CD4-positive, alpha-beta T cell treated with Interleukin-2 at 100 ng/mL for 4 hours (primary cell): ENCODE measurements around the gene KCNAB1.
"Not testable (repeated sequence)": the region's sequence is repeated elsewhere in the genome, so short reads cannot be mapped to it uniquely, and the experiment has no call there.

Source experiments
- DNase-seq: peaks from one replicate; pipeline ENCODE4 v3.0.0-alpha.2; 2020; ENCODE audit warnings: low spot score

KCNAB1 gene

DNA sequence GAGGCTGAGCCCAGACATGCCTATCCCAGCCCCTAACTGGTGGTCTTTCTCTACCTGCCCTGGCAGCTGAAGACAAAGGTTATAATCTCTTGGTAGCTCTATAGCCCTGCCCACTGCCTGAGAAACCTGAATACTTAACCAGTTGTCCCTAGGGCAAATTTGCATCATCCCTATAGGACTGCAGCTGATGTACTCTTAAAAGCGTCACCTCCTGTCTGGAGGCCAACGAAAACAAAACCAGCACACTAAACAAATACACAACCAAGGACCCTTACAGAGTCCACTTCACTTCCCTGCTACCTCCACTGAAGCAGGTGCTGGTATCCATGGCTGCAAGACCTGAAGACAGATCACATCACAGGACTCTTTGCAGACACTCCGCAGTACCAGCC is 98.0 kb downstream of the KCNAB1 start:
- DNase-seq = no peak

DNA sequence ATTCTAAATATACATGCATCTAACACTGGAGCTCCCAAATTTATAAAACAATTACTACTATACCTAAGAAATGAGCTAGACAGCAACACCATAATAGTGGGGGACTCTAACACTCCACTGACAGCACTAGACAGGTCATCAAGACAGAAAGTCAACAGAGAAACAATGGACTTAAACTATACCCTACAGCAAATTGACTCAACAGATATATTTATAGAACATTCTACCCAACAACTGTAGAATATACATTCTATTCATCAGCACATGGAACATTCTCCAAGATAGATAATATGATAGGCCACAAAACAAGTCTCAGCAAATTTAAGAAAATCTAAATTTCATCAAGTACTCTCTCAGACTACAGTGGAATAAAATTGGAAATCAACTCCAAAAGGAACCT is 102.0 kb downstream of the KCNAB1 start:
- DNase-seq = not testable (repeated sequence)

DNA sequence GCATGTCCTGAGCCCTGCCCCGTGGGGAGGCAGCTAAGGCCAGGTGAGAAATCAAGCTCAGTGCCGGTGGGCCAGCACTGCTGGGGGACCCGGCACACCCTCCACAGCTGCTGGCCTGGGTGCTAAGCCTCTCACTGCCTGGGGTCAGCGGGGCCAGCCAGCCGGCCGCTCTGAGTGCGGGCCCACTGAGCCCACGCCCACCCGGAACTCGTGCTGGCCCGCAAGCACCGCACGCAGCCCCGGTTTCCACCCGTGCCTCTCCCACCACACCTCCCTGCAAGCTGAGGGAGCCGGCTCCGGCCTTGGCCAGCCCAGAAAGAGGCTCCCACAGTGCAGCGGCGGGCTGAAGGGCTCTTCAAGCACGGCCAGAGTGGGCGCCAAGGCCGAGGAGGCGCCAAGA is 103.7 kb downstream of the KCNAB1 start:
- not testable (repeated sequence) for DNase-seq

DNA sequence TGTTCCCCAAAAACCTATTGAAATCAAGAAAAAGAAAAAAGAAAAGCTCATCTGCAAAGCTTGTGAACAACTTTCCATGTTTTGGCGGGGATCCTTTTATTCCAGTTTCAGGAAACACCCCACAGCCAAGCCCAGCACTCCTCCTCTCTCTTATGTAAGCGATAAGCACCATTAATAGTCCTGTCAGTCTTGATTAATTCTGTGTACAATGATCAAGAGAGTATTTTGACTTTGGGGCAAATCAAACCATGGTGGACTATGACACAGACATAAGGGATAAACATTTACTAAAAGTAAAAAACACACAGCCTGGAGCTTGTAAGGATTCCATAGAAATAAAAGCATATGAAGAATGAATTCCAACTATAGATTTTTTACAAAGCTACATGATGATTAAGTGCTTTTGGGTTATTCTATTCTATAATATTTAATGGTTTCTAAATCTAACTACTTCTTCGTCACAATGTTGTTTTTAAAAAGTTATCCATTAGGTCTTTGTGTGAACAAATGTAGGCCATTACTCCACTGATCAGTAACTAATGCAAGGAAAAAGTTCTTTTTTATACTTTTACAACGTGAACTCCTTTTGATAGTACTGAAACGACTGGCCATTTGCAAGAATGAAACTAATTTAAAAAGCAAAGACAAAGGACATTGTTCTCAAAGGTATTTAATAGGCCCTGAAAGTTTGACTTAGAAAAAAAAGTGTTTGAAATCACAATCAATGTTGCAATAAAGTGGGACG is 106.5 kb downstream of the KCNAB1 start:
- DNase-seq = no peak

DNA sequence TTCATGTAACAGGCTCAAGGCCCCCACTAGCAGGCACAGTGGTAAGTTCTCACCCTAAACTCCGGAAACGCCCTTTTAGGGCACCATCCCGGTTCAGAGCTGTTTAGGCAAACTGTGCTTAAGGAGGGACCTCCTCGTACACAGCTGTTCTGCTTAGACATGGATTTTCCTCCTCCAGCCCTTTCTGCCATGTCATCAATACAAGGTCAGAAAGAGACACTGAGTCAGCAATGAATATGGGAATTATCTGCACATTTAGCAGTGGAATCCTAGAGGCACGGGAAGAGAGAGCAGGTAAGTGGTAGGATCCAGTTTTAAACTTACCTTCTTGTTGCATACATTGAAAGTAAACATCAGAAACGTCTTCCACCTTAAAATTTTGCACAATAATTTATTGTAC is 107.3 kb downstream of the KCNAB1 start:
- no peak for DNase-seq

GRCh38 chr3:156230278-156230900 is 110.0 kb downstream of the KCNAB1 start:
- no peak for DNase-seq

DNA sequence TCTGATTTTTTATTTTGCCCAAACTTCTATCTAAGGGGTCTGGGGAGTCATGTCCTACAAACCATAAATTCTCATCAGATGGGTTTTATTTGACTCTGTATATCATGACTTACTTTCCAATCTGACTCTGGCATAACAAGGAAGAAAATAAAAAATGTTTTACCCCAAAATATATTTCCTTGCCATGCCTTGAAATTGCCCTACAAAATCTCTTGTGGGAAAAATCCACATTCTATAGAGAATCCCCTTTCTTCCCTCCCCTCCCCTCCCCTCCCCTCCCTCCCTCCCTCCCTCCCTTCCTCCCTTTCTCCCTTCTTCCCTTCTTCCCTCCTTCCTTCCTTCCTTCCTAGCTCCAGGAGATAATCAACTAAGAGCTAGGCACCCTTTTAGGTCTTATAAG is 110.8 kb downstream of the KCNAB1 start:
- not testable (repeated sequence) for DNase-seq

DNA sequence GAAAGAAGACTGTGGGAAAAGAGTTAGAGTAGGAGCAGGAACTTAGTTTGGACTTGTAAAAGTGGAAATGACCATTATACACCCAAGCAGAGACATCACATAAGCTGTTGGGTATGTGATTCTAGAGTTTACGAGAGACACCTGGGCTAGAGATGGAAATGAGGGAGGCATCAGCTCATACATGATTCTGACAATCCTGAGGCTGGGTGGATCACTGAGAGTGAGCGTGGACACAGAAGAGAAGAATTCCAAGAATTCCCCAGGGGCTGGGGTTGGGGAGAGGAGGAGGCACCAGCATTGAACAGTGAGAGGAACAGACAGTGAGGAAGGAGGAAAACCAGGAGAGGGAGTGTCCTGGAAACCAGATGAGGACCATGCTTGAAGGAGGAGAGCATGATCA is 113.5 kb downstream of the KCNAB1 start:
- DNase-seq = no peak

GRCh38 chr3:156236556-156237260 is 116.3 kb downstream of the KCNAB1 start:
- DNase-seq = no peak

DNA sequence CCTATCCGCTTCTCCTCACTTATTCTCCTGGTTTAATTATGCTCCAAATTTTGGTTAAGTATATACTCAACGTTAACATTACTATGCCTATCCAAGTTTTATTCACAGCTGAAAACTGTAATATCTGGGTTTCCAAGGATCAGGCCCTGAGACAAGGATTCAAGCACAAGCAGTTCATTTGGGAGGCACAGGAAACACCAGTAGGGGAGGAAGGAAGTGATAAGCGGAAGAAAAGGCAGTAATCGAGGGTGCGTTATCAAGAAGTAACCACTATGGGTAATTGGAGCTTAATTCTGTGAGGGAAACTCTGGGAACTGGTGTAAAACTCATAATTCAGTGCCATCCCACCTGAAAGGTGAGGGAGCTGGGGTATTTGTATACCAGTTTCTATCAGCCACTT is 120.3 kb downstream of the KCNAB1 start:
- DNase-seq = no peak

GRCh38 chr3:156246961-156247725 is 126.8 kb downstream of the KCNAB1 start:
- DNase-seq = no peak

DNA sequence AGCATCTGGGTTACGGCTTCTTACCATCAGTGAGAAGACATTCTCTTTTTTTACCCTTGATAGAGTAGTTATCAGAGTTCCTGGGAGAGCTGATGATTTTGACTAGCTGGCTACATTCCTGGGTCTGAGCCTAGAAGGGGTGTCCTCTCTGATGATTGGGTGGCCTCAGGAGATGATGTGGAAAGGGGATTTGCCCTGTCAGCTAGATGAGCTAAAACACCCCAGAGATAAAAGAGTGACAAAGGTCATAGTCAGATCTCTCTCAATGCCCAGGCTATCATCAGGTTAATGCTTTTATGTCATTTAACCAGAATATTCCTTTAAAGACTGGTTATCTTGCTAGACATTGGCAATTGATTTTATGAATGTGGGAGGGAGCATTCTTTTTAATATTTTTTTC is 130.2 kb downstream of the KCNAB1 start:
- no peak for DNase-seq

GRCh38 chr3:156251424-156251823 is 131.0 kb downstream of the KCNAB1 start:
- no peak for DNase-seq

DNA sequence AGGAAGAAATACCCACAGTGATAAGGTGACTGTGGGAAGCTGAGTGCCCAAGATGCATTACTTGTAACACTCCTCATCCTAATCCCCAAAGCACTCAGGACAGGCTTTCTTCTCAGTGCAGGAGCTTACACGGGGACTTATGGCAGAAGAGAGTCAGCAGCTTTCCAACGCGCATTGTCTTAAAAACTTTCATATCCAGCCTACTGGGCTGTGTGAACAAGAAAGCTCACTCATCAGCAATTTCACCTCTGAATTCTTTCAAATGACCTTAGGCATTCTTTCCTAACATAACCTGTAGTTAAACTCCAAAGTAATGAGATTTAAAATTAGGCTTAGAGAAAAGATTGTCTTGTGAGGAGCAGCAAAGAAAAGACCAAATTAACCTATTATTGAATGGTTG is 132.3 kb downstream of the KCNAB1 start:
- no peak for DNase-seq

DNA sequence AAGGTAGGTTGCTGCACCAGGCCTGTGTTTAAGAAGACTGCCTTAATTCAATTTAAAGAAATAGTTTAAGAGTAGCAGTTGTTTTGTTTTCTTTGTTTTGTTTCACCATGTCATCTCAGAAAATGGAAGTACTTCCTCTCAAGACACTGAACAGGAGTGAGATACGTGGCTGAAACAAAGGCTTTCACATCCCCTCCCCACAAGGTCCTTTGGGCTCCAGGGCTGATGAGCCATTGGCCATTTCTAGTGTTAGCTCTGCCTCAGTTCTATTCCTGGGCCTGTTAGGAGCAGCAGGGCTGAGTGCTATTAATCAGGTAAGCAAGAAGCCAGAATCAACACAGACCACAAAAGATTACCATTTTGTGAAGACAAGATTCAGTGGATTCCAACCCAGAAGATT is 132.8 kb downstream of the KCNAB1 start:
- DNase-seq = no peak

DNA sequence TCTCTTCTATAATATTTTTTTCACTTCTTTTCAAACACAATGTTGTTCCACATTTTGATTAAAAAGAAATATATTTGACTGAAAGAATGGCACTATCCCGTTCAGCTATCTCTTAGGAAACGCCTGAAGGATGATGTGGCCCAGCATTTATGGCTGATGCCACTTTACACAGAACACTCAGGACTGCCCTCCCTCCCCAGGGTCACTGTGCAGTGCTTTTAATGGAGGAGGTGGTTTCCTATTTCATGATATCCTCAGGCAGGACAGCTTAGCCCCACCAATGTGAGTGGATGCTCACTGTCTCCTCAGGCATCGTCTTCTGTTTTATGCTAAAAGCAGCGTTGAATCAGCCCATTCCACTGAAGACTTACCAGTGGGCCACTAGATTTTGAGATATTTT is 135.9 kb downstream of the KCNAB1 start:
- no peak for DNase-seq

DNA sequence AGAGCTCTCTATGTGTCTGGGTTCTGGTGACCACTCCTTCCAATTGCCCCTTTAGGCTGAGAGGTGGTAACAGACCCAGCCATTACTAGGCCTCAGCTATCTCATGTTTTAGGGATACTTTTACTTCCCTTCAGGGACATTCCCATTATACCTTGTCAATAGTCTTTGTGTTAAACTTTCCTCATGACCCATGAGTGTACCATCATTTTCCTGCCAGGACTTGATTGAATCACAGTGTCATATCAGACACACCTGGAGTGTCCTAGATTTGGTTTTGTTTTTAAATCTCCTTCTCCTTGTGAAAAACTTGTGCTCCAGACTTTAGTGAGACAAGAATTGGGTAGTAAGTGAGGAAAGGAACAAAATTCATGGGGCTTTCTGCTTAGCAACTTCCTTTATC is 136.6 kb downstream of the KCNAB1 start:
- no peak for DNase-seq

DNA sequence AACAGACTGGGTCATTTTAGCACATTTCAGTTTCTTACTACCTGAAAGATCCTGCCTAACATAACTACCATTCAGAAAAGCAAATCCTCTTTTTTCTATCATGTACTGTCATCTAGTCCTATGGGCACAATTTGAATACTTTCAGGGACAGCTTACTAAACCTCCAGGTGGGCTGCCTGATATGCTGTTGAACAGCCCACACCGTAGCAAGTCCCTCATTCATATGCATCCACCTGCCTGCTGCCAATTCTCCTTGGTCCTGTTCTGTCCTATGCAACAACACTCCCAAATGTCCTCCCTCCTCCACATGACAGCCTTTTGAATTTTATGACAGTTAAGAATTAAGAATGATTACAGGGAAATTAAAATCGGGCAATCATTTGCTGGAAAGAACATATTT is 137.9 kb downstream of the KCNAB1 start:
- DNase-seq = no peak

- no peak for DNase-seq
Measured at GRCh38 chr3:156259896-156260295, 139.5 kb downstream of the KCNAB1 start.

DNA sequence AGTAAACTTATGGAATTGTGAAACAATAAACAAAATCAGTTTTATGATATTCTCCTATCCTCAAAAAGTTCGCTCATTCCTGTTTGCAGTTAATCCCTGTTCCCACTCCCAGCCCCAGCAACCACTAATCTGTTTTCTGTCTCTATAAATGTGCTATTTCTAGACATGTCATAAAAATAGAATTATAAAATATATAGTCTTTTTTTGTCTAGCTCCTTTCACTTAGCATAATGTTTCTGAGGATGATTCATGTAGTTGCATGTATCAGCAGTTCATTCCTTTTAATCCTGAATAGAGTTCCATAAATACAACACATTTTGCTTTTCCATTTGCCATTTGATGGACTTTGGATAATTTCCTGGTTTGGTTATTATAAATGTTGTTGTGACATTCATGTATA is 140.0 kb downstream of the KCNAB1 start:
- no peak for DNase-seq

- no peak for DNase-seq
Measured at GRCh38 chr3:156264771-156265170, 144.4 kb downstream of the KCNAB1 start.

DNA sequence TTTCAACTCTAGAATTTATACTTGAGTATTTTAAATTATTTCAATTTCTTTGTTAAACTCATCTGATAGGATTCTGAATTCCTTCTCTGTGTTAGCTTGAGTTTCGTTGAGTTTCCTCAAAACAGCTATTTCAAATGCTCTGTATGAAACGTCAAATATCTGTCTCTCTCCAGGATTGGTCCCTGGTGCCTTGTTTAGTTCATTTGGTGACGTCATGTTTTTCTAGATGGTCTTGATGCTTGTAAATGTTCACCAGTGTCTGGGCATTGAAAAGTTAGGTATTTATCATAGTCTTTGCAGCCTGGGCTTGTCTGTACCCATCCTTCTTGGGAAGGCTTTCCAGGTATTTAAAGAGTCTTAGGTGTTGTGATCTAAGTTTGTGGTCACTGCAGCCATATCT is 151.1 kb downstream of the KCNAB1 start:
- DNase-seq = no peak
